H9 (cell line): ENCODE results near the gene SCO2. TPM values are rescaled to one million over a fixed set of nuclear protein-coding genes. Genes with fewer than 3 reads are reported as not detected.

ENCODE experiments used
- DNase-seq: peaks from one replicate; pipeline ENCODE4 v3.0.0-alpha.2; 2017
- H2AFZ ChIP-seq: one replicate; pipeline ENCODE4 v1.6.1; 2013; ENCODE audit warnings: mild to moderate bottlenecking, low read length, control low read depth, moderate library complexity
- H2AK5ac ChIP-seq: 2 replicates; pipeline ENCODE4 v1.6.1; 2013; ENCODE audit warnings: low read length, control low read depth, mixed read lengths; ENCODE audit not compliant: insufficient read length
- H2BK120ac ChIP-seq: one replicate; pipeline ENCODE4 v1.6.1; 2013; ENCODE audit warnings: low read depth, mild to moderate bottlenecking, low read length, control low read depth, inconsistent platforms; ENCODE audit not compliant: poor library complexity, severe bottlenecking
- H2BK12ac ChIP-seq: 2 replicates; pipeline ENCODE4 v1.6.1; 2013; ENCODE audit warnings: low read length, control low read depth, mixed read lengths, low read depth; ENCODE audit not compliant: insufficient read length
- H2BK15ac ChIP-seq: 2 replicates; pipeline ENCODE4 v1.6.1; 2013; ENCODE audit warnings: low read depth, low read length, control low read depth
- H2BK20ac ChIP-seq: one replicate; pipeline ENCODE4 v1.6.1; 2013; ENCODE audit warnings: low read depth, mild to moderate bottlenecking, low read length, control low read depth, inconsistent platforms; ENCODE audit not compliant: poor library complexity, severe bottlenecking
- H2BK5ac ChIP-seq: 2 replicates; pipeline ENCODE4 v1.6.1; 2013; ENCODE audit warnings: low read length, control low read depth, mixed read lengths; ENCODE audit not compliant: insufficient read length
- H3K14ac ChIP-seq: 2 replicates; pipeline ENCODE4 v1.6.1; 2013; ENCODE audit warnings: low read length, control low read depth; ENCODE audit not compliant: insufficient read depth
- H3K18ac ChIP-seq: 2 replicates; pipeline ENCODE4 v1.6.1; 2013; ENCODE audit warnings: low read depth, mild to moderate bottlenecking, mixed read lengths, low read length, control low read depth; ENCODE audit not compliant: insufficient read length
- H3K23ac ChIP-seq: 2 replicates; pipeline ENCODE4 v1.6.1; 2013; ENCODE audit warnings: low read length, control low read depth, mixed read lengths, low read depth; ENCODE audit not compliant: insufficient read length
- H3K23me2 ChIP-seq: 2 replicates; pipeline ENCODE4 v1.6.1; 2013; ENCODE audit warnings: low read depth, mild to moderate bottlenecking, mixed read lengths, low read length, control low read depth; ENCODE audit not compliant: insufficient read length, poor library complexity, severe bottlenecking
- H3K27ac ChIP-seq: 2 replicates; pipeline ENCODE4 v1.5.1; 2013; ENCODE audit warnings: low read length, control low read depth, mixed read lengths, low read depth; ENCODE audit not compliant: insufficient read length
- H3K27me3 ChIP-seq: 2 replicates; pipeline ENCODE4 v1.6.1; 2013; ENCODE audit warnings: low read length, control low read depth, inconsistent platforms; ENCODE audit not compliant: insufficient read depth
- H3K4ac ChIP-seq: 2 replicates; pipeline ENCODE4 v1.6.1; 2013; ENCODE audit warnings: low read depth, mild to moderate bottlenecking, control low read depth, inconsistent platforms, low read length, moderate library complexity
- H3K4me1 ChIP-seq: 2 replicates; pipeline ENCODE4 v1.6.1; 2013; ENCODE audit warnings: low read length, control low read depth, inconsistent platforms; ENCODE audit not compliant: insufficient read depth
- H3K4me2 ChIP-seq: 2 replicates; pipeline ENCODE4 v1.6.1; 2013; ENCODE audit warnings: low read length, control low read depth, mixed read lengths; ENCODE audit not compliant: insufficient read length, insufficient read depth
- H3K56ac ChIP-seq: 2 replicates; pipeline ENCODE4 v1.6.1; 2013; ENCODE audit warnings: low read depth, mild to moderate bottlenecking, mixed read lengths, low read length, control low read depth; ENCODE audit not compliant: insufficient read length
- H3K79me1 ChIP-seq: 2 replicates; pipeline ENCODE4 v1.6.1; 2013; ENCODE audit warnings: low read depth, mild to moderate bottlenecking, moderate library complexity, low read length, control low read depth, inconsistent platforms; ENCODE audit not compliant: insufficient read depth, poor library complexity, severe bottlenecking
- H3K79me2 ChIP-seq: 2 replicates; pipeline ENCODE4 v1.6.1; 2013; ENCODE audit warnings: low read length, control low read depth, inconsistent platforms; ENCODE audit not compliant: insufficient read depth
- H3K9ac ChIP-seq: 2 replicates; pipeline ENCODE4 v1.6.1; 2013; ENCODE audit warnings: low read length, control low read depth, mixed read lengths; ENCODE audit not compliant: insufficient read length; ENCODE audit errors: extremely low read depth
- H3K9me3 ChIP-seq: one replicate; pipeline ENCODE4 v1.6.1; 2013; ENCODE audit warnings: low read depth, low read length, inconsistent platforms; ENCODE audit not compliant: control insufficient read depth
- H3T11ph ChIP-seq: one replicate; pipeline ENCODE4 v1.6.1; 2013; ENCODE audit warnings: mild to moderate bottlenecking, low read length, control low read depth, inconsistent platforms
- H4K20me1 ChIP-seq: one replicate; pipeline ENCODE4 v1.6.1; 2013; ENCODE audit not compliant: control insufficient read depth, insufficient read length, insufficient read depth
- H4K5ac ChIP-seq: 2 replicates; pipeline ENCODE4 v1.6.1; 2013; ENCODE audit warnings: low read depth, mild to moderate bottlenecking, mixed read lengths, low read length, control low read depth; ENCODE audit not compliant: insufficient read length
- H4K8ac ChIP-seq: replicated peaks from 2 replicates; pipeline ENCODE4 v1.6.1; 2013; ENCODE audit warnings: low read length, control low read depth, mixed read lengths, low read depth; ENCODE audit not compliant: insufficient read length
- H4K91ac ChIP-seq: 2 replicates; pipeline ENCODE4 v1.6.1; 2013; ENCODE audit warnings: low read depth, mild to moderate bottlenecking, moderate library complexity, mixed read lengths, low read length, control low read depth; ENCODE audit not compliant: insufficient read length
- H3K27ac Mint-ChIP-seq, 3 experiments: 2 replicates in 2 of 3; 3 replicates in 1 of 3; pipeline ENCODE4 v1.8.0; 2020 to 2021; ENCODE audit warnings: mixed read lengths in 3 of 3, mild to moderate bottlenecking in 1 of 3, moderate library complexity in 1 of 3
- H3K27me3 Mint-ChIP-seq: 2 replicates; pipeline ENCODE4 v1.8.0; 2021; ENCODE audit warnings: low read depth, mild to moderate bottlenecking, moderate library complexity, mixed read lengths
- H3K36me3 Mint-ChIP-seq, 3 experiments: 2 replicates in 2 of 3; 3 replicates in 1 of 3; pipeline ENCODE4 v1.8.0; 2020 to 2021; ENCODE audit warnings: low read depth in 3 of 3, mixed read lengths in 3 of 3; ENCODE audit not compliant: insufficient read depth in 1 of 3
- H3K4me1 Mint-ChIP-seq, 2 experiments: 2 replicates each; pipeline ENCODE4 v1.8.0; 2020; ENCODE audit warnings: mixed read lengths in 2 of 2
- H3K4me3 Mint-ChIP-seq, 2 experiments: 2 replicates in 1 of 2; 3 replicates in 1 of 2; pipeline ENCODE4 v1.8.0; 2020 to 2021; ENCODE audit warnings: mild to moderate bottlenecking in 2 of 2, mixed read lengths in 2 of 2, moderate library complexity in 1 of 2
- H3K9me3 Mint-ChIP-seq, 2 experiments: 2 replicates in 1 of 2; 3 replicates in 1 of 2; pipeline ENCODE4 v1.8.0; 2020; ENCODE audit warnings: mild to moderate bottlenecking in 2 of 2, mixed read lengths in 2 of 2, moderate library complexity in 1 of 2
- whole genome bisulfite sequencing: extraction: QIAGEN DNeasy Blood & Tissue Kit; methylation state at CpG from one replicate; pipeline ENCODE4 v1.1.7; 2013; ENCODE audit warnings: missing lambda C conversion rate, low lambda C conversion rate, mixed read lengths; ENCODE audit not compliant: insufficient read length; ENCODE audit errors: extremely low coverage; 5-methylcytosine and 5-hydroxymethylcytosine counted together
- total RNA-seq: library from RNA; stranded (reverse); gene quantifications from 2 replicates; pipeline ENCODE4 v1.2.1, GENCODE V29; 2021
- TF ChIP-seq, protein P1 (sequence below): fragments of 200-600 bp; sonication (generic); conservative IDR thresholded peaks from 3 replicates; pipeline ENCODE4 v1.8.0; 2021; ENCODE audit warnings: antibody characterized with exemption, mild to moderate bottlenecking

Gene SCO2
- total RNA-seq, 1 experiment from 2014 or later, result 3.3 TPM

- no peak overlapping the region for H2BK12ac ChIP-seq
- peak overlapping the region; percentile 70 for H3K4me2 ChIP-seq
- no peak overlapping the region for H4K91ac ChIP-seq
- no peaks in the 10 kb centered on the region for H4K20me1 ChIP-seq
- H2AK5ac ChIP-seq, result no peak overlapping the region
- H3T11ph ChIP-seq, result no peak overlapping the region
- TF ChIP-seq, protein P1, sequence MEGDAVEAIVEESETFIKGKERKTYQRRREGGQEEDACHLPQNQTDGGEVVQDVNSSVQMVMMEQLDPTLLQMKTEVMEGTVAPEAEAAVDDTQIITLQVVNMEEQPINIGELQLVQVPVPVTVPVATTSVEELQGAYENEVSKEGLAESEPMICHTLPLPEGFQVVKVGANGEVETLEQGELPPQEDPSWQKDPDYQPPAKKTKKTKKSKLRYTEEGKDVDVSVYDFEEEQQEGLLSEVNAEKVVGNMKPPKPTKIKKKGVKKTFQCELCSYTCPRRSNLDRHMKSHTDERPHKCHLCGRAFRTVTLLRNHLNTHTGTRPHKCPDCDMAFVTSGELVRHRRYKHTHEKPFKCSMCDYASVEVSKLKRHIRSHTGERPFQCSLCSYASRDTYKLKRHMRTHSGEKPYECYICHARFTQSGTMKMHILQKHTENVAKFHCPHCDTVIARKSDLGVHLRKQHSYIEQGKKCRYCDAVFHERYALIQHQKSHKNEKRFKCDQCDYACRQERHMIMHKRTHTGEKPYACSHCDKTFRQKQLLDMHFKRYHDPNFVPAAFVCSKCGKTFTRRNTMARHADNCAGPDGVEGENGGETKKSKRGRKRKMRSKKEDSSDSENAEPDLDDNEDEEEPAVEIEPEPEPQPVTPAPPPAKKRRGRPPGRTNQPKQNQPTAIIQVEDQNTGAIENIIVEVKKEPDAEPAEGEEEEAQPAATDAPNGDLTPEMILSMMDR, result no peak
- no peak overlapping the region for H3K56ac ChIP-seq
- H3K4me1 ChIP-seq, result peaks cover 3% of the 10 kb centered on the region; the same call in 1 of the 2 replicates
- no peak overlapping the region for H2BK120ac ChIP-seq
- H2AFZ ChIP-seq, result no peak overlapping the region
- no peak overlapping the region for H3K18ac ChIP-seq
- Mint-ChIP-seq H3K4me3 (peak overlapping the region; percentile 82 to 88), H3K27ac (peak overlapping the region in 1 of 3 experiments; percentile 80; a peak in 2 of 7 replicates), H3K27me3 (peaks cover 32% of the 10 kb centered on the region), H3K4me1 (peaks cover 11 to 15% of the 10 kb centered on the region in 2 experiments), H3K9me3 (no peaks in the 10 kb centered on the region; a peak in 1 of 5 replicates), H3K36me3 (peaks cover 3 to 34% (median 24%) of the 10 kb centered on the region in 3 experiments; a peak in 6 of 7 replicates)
- peaks cover 18% of the 10 kb centered on the region; the same call in 1 of the 2 replicates for H3K27me3 ChIP-seq
- no peak overlapping the region for H3K27ac ChIP-seq
- no peak overlapping the region for H3K9ac ChIP-seq
- no peak overlapping the region for H4K5ac ChIP-seq
- no peak overlapping the region for H2BK5ac ChIP-seq
- H2BK15ac ChIP-seq, result no peak overlapping the region
- H3K4ac ChIP-seq, result no peak overlapping the region
- no peak for DNase-seq
- H4K8ac ChIP-seq, result no peak overlapping the region
- H3K79me2 ChIP-seq, result no peaks in the 10 kb centered on the region
- peaks cover 3% of the 10 kb centered on the region for H3K23me2 ChIP-seq
- H3K9me3 ChIP-seq, result no peaks in the 10 kb centered on the region
- H3K79me1 ChIP-seq, result no peaks in the 10 kb centered on the region
- H3K23ac ChIP-seq, result no peak overlapping the region
- H3K14ac ChIP-seq, result no peak overlapping the region
- no CpG with 5 or more reads among the region's 19 CpGs for WGBS
- H2BK20ac ChIP-seq, result no peak overlapping the region
Measured at GRCh38 chr22:50524676-50525103, 708 bp downstream of the SCO2 start.
